Measurements from ENCODE around the gene EPHA6.

- TF ChIP-seq CTCF (IDR thresholded peaks at IDR 0.05) (no peak), POLR2A (IDR thresholded peaks at IDR 0.05) (no peak)
Measured at GRCh38 chr3:97673357-97673997, 859.1 kb downstream of the EPHA6 start.
